ENCODE results near the gene KCNN1. TPM values are rescaled to one million over a fixed set of nuclear protein-coding genes. Genes with fewer than 3 reads are reported as not detected.
A peak's percentile ranks its signal among the peaks of the same experiment; 100 is the strongest.

KCNN1 gene
- polyA plus RNA-seq, 1 donor: 5.6 TPM

DNA sequence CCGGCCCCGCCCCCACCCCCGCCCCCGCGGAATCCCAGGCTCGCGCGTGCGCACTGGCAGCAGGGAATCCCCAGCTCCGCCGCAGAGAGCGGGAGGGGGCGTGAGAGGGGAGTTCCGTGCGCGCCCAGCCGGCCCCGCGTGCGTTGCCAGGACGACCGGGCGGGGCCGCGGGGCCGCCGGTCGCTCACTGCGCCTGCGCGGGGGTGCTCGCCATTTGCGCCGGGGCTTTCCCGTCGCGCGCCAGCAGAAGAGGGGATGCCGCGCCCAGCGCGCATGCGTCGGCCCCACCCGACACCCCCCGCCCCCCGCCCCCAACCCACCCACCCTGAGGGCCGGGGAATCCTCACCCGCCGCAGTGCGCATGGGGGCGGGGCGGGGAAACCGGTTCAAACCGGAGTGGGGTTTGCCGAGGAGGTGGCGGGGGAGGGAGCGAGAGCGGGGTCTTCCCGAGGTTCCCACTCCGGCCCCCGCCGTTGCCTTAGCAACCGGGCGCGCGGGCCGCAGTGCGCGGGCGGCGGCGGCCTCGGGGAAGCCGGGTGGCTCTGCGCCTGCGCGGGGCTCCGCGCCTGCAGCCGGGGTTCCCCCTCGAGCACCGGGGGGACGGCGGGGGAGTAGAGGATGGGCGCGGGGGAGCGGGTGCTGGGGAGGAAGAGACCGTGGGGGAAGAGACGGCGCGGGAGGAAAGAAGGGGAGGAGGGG lies 18.9 kb upstream of the KCNN1 start:
- DNase-seq: peak; percentile 96

DNA sequence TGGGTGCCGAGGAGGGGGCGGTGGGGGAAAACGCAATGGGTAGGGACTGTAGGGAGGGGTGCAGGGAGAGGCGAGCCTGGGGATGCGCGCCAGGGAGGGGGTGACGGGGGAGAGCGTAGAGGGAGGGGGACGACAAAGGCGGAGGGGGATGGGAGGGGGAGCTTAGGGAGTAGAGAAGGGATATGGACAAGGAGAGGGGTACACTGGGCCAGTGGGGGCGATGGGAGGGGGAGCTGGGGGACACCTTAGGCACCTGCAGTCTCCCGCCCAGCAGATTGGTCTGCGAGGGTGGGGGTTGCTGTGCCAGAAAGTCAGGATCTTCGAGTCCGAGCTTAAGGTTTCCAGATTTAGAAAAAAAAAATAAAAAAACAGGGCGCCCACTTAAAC lies 18.4 kb upstream of the KCNN1 start:
- no peak for DNase-seq

DNA sequence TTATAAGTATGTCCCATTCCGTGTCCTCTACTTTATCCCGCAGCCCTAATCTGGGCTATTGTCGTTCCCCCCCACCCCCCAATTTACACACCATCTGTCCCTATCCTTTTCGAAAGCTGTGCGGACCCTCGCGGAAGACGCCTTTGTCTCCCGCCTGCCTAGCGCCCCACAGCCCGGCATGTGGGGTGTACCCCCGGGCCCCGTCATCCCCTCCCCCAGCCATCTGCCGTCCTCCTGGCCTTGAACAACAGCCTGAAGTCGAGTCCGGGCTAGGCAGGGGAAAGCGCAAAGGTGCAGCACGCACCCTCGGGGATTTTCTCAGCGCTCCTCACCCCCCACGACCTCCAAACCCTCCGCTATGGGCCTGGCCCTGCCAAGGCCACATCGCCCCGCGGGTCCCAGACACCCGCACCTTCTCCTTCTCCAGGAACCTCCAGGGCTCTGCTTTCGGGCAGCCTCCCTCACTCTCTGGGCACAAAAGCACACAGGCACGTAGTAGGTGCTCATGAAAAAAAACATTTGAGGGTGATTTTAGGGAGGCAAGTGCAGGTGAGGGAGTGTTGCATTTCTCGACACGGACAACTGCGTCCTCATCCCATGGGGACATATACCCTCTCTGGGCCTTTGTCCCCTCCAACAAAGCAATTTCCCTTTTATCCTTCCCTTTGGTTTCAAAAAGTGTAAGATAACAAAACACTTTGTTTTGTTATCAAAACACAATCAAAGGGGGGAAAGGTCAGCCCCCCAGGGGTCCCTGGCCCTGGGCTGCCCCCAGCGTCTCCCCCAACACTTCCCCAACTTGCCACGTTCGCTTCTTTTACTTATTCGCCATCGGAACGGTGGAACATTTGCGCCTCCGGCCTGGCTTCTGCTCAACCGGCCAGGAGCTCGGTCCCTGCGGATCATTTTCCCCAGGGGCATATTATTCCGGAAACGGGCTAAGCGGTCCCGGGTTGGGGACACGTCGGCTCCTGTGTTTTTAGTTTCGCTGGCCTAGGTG lies 17.7 kb upstream of the KCNN1 start:
- DNase-seq: no peak

DNA sequence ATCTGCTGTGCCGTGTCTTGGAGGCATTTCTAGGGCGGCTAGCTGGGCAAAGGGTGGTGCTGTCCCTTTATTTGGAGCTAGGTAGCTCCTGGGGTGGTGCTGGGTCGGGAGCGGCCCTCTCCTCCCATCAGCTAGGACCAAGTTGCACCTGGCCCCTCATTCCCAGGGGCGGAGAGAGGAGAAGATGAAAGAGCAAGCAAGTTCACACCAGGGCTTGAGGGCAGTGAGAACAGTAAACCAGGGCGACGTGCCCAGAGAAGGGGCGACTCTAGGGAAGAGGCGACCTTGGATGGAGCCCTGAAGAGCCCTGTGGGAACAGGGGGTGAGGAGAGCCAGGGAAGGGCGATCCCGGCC lies 17.0 kb upstream of the KCNN1 start:
- no peak for DNase-seq

DNA sequence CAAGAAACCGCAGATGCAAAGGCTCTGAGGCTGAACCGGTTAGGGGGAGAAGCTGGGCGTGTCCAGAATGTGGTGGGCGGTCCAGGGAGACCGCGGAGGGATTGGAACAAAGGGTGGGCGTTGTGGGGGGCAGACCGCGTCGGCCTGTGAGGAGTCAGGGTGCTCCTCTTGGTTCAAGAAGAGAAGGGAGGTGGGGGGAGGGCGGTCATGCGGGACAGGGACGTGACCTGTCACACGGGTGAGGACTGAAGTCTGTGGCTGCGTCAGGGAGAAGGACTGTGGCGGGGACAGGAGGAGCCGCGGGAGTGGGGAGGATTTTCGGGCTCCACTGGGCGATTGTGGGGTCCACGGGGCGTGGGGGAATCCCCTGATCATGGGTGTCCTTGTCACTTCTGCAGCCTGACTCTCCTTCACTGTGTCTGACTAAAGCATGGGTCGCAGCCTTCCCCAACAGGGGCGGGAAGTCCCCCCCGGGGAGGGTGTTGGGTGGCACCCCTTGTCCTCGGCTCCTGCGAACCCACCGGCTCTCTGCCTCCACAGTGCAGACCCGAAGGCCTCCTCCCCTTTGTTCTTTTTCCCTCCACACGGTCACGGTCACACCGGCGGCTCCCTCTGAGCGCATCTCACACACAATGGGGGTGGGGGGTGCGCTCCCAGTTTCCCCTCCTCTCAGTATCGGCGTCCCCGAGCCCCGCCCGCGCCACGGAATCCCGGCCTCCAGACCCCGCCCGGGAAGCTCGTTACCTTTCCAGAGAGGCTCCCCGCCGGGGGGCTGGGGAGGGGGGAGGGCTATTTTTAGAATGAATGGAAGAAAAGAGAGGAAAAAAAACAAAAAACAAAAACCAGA lies 16.4 kb upstream of the KCNN1 start:
- peak; percentile 79 for DNase-seq

DNA sequence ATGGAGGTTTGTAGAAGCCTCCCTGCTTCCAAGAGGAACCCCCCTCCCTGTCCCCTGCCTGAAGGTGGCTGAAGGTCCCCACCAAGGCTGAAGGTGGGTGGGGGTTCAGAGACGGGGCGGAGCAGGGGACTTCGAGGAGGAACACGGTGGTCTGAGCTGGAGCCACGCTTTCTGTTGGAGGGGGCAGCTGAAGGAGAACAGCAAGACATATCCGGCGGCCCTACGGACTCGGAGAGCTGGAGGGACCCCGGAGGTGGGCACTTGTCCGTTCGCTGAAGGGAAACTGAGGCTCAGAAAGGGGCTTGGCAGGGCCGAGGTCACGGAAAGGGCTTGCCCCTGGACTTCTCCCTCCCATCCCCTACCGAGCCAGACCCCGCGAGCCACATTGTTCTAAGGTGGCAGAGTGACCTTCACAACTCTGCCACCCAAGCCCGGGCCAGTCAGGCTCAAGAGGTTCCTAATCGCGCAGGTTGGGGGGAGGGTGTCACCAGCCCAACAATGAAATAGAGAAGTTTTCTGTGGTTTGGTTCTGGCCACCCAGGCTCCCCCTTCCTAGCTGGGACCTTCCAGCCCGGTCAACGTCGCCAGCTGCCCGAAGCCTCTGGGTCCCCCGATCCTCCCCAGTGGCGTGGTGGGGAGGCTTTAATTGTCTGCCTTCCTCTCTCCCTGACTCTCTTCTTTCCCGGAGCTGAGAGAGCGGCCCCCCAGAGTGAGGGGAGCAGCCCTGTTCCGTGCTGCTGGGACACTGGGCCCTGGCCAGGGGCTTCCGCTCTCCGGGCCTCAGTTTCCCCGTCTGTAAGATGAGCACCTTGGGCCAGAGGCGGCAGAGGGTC lies 15.5 kb upstream of the KCNN1 start:
- DNase-seq: peak; percentile 28

DNA sequence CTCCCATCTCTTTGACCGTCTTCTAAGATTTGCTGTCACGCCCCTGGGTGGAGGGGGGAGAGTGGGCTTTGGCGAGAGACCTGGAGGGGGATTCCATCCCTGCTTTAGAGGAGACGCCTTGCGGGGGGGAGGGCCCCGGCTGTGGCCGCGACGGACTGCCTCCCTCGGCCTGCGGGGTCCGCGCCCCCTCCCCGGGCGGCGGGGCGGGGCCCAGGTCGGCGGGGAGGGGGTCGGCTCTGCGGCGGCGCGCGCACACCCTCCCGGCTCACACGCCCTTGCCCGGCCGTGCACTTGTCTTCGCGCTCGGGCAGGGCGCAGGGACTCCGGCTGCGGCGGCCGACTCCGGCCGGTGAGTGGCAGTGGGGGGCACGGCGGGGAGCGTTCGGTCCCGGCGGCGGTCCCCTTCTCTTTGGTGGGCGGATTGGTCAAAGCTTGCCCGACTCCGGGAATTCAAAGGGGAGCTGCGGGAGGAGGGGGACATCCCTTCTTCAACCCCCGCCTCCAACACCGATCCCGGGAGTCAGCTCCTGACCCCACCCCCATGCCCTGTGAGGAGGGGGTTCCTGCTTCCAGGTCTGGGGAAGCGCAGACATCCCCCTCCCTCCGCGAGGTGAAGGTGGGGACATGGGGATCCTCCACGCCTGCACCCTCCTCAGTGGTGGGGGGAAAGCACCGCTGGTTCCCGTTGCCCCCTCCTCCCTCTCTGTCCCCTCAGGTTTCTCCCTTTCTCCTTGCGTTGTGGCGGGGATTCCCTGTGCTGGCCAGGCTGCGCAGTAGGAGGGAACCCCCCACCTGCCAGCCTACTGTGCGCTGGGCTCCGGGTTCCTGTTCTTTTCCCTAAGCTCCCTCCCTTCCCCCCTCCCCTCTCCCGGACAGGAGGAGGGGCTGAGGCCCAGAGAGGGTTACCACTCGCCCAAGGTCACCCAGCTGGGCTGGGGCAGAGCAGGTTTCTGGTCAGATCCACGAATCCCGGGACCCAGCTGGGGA lies 14.6 kb upstream of the KCNN1 start:
- peak; percentile 50 for DNase-seq

DNA sequence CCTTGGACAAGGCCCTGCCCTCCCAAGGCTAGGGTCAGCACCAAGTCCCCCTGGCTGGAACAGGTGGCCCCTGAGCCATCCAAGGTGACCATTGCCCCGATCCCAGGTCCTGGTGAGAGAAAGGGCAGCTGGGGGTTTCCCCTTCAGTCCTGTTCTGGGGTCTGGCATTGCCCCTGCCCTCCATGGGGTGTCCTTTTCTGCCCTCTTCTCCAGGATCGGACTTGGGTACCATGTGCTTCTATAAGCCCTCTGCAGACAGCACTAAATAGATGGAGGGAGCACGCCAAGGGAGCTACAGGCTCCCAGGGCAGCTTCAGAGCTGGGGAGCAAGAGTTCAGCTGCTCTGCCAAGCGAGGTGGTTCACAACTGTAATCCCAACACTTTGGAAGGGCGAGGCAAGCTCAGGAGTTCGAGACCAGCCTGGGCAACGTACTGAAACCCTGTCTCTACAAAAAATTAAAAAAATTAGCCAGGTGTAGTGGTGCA lies 13.5 kb upstream of the KCNN1 start:
- DNase-seq: no peak

DNA sequence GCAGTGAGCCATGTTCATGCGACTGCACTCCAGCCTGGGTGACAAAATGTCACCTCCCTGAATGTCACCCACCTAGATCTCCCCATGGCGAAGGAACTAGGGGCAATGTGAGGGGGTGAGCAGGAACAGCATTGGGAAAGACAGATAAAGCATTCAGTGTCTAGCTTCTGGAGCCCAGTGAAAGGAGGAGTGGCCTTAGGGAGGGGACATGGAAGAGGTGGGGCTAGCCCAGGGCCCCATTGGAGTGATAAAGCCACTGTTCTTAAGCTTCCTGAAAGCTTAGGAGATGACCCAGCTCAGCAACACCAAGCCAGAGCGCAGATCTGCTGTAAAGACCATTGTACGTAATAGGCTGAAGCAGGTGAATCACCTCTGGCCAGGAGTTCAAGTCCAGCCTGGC lies 13.0 kb upstream of the KCNN1 start:
- no peak for DNase-seq

DNA sequence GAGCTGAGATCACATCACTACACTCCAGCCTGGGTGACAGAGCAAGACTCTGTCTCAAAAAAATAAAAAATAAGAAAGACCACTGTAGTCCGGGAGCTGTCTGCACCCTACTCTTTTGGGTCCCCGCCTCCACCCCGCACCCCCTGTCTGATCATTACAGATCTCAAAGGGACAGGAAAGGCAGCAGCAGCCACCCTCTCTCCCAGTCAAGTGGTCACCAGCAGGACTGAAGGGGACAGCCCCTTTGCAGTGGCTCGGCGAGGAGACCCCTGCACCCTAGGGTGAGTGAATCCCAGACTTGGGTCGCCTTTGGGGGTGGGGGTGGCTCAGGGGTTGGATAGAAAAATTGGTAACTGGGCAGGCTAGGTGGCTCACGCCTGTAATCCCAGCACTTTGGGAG lies 12.5 kb upstream of the KCNN1 start:
- DNase-seq: no peak

DNA sequence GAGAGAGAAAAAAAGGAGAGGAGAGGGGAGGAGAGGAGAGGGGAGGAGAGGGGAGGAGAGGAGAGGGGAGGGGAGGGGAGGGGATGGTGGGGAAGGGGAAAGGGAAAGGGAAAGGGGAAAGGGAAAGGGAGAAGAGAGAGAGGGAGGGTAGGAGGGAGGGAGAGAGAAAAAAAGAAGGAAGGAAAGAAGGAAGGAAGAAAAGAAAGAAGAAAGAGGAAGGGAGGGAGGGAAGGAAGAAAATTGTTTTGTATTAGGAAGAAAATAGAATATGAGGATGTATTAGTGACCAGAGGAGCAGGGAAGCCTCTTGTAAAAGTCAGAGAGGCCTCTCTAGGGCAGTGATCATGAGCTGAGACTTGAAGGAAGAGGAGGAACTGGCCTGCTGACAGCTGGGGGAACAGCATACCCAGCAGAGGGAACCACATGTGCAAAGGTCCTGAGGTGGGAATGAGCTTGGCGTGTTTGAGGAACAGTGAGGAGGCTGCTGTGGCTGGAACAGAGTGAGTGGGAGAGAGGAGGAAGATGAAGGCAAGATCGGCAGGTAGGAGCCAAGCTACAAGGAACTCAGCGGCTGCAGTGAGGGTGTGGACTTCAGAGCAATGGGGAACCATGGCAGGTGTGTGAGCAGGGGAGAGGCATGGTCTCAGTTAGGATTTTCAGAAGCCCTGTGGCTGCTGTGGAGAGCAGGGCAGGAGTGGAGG lies 9.6 kb upstream of the KCNN1 start:
- no peak for DNase-seq

DNA sequence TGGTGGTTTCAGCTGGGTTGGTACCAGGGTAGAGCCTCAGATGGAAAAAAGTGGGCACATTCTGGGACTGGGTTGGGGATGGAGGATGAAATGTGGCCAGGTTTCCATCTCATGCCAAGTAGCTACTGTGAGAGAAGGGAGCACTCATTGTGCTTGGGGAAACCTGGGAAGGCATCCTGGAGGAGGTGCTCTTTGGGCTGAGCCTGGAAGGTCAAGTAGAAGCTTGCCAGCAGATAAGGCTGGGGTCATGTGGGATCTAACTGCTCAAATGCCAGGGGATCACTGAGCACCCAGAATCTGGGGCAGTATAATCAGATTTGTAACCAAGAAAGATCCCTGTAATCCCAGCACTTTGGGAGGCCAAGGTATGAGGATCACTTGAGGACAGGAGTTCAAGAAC lies 9.0 kb upstream of the KCNN1 start:
- no peak for DNase-seq

DNA sequence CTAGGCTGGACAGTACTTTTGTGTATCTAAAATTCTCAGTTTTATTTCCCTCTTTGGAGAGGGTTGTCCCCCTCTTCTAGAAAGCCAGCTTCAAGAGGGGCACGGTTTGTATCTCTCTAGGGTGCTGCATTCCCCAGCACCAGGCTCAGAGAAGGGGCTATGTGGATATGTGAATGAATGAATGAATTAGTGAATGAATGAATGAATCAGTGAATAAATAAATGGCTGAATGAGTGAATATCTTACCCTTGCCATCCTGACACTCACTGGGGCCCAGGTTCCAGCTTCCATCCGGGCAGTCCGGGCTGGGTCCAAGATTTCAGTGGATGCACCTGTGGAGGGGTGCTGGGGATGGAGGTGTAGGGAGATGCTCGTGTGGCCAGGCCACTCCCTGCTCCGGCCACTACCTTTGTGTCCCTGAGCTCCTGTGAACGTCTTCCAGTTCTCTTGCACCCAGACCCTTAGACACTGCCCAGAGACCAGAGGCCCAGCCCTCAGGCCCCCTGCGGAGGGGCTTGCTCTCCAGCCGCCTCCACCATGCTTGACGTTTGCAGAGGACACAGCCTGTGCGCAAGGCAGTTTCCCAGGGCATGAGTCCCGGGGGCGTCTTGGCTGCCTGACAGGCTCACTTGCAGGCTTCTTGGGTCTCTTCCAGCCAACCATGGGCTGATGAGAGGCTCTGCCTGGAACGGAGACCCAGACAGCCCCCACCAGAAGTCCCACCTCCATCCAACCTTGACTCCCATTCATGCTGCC lies 2.8 kb upstream of the KCNN1 start:
- DNase-seq: no peak

DNA sequence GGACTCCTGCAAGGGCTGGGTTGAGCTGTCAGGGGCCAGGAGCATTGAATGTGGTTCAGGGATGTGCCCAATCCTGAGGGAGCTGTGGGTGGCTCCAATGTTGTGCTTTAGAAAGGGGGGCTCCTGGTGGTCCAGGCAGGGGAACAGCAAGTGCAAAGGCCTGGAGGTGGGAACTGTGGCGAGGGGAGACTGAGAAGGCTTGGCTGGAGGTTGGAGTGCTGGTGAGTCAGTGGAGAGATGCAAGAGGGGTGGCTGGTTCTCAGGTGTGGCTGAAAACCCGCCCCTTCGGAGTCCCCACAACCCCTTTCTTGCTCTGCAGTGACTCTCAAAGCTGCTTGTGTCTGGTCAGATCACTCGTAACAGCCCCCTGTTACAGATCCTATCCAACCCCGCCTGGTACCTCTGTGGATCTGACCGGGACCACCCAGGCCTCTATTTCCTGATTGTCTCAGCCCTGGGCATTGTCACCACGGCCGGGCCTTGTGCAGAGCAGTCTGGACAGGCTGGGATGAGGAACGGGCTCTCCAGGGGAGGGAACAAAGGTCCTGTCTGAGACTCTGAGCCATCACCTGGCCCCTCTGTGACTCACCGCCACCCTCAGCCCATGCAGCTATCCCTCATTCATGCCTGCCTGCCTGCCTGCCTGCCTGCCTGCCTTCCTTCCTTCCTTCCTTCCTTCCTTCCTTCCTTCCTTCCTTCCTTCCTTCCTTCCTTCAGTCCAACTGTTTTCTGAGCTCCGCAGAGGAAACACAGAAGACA lies 1.4 kb upstream of the KCNN1 start:
- no peak for DNase-seq

DNA sequence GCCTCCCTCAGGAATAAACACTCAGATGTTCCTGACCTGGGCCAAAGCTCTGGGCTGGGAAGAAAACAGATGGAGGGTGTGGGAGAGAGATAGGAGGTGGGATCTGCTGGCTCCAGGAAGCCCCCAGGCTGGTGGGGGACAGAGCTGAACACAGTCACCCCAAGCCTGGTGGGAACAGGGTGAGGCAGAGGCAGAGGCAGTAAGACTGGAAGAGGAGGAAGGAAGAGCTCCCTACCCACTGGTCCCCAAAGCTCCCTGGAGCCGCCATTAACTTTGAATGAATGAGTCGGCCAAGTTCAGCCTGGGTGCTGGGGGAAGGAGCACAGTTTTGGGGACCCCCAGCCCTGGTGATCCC lies 801 bp upstream of the KCNN1 start:
- no peak for DNase-seq

DNA sequence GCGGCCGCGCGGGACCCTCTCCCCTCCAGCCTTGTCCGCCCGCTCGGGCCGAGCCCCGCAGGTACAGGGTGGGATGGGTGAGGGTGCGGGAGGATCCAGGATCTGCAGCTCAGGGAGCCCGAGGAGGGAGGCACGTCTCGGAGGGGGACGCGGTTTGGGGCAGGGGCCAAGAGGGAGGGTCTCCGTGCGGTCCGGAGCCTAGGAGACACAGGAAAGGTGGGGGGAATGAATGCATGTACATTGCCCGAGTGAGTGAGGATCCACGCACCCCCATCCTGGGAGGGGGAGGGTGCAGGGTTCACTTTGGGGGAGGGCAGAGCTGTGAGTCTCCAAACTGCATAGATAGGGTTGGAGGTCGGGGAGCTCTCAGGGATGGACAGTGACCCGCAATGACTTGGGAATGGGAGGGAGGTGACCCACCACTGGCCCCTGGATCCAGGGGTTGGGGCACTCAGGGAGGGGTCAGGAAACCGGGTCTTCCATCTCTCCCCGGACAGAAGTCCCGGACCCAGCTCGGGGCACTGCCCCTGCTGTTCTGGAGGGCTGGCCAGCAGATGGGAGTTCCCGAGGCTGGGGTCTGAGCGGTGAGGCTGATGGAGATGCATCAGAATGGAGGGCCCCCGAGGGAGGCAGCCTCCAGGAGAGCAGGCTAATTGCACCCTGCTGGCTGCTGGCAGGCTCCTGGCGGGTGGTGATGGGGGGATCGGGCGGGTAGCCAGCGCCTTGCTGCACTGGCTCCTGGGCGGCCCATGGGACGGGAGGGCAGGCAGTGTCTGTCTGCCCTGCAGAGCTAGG lies 547 bp downstream of the KCNN1 start:
- no peak for DNase-seq

DNA sequence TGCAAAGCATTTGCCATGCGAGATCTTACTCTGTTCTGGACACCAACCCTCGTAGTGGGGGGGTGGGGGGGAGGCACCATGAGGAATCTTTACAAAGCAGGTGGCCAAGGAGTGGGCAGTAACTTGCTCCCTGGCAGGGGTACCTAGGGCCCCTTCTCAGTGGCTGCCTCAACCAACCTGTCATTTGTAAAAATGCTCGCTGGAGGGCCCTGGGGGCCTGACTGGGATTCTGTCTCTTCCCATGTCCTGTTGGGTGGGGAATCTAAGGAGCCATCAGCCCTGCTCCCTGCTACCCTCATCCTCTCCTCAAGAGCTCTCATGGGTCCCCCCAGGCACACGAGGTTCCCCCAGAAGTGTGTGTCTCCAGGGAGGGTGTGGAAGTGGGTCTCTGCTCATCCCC lies 1.5 kb downstream of the KCNN1 start:
- DNase-seq: no peak

Data from left kidney (tissue), 2 donors.